Fibroblast of villous mesenchyme (primary cell): ENCODE measurements around the gene EIF3F. TPM values are rescaled to one million over a fixed set of nuclear protein-coding genes. Genes with fewer than 3 reads are reported as not detected.
A peak's percentile ranks its signal among the peaks of the same experiment; 100 is the strongest.

Experiments
- DNase-seq: peaks from one replicate; pipeline ENCODE4 v3.0.0-alpha.2; 2010; ENCODE audit warnings: low read depth
- H3K4me3 ChIP-seq: 2 replicates; pipeline ENCODE4 v1.5.1; 2011; ENCODE audit warnings: low read depth, mild to moderate bottlenecking, low read length
- CTCF ChIP-seq: IDR thresholded peaks from 2 replicates; pipeline ENCODE4 v1.5.1; 2012; ENCODE audit warnings: low read depth, mild to moderate bottlenecking, low read length; ENCODE audit not compliant: insufficient read depth
- total RNA-seq: library from RNA; depleted of rRNA; stranded (reverse); fragments of >200 nt; gene quantifications from 2 replicates; pipeline ENCODE4 v1.2.3, GENCODE V29; 2012

Gene EIF3F
- total RNA-seq, 1 donor = 182 TPM

GRCh38 chr11:7964873-7965272 is 22.3 kb upstream of the EIF3F start:
- no peak overlapping the region for H3K4me3 ChIP-seq
- no peak for TF ChIP-seq CTCF
- peak; percentile 20 for DNase-seq

GRCh38 chr11:7965386-7965785 is 21.8 kb upstream of the EIF3F start, which contains the start of gene NLRP10:
NLRP10 (minus strand) TSS chr11:7965447; CDS start chr11:7963495, 1,952 bp downstream.
- peak; percentile 8 for DNase-seq
- no peak within 1 kb of the TSS for H3K4me3 ChIP-seq
- no peak for TF ChIP-seq CTCF

- no peak for TF ChIP-seq CTCF
- H3K4me3 ChIP-seq = no peak overlapping the region
- DNase-seq = no peak
Observed at GRCh38 chr11:7967097-7967496, 20.0 kb upstream of the EIF3F start.

- DNase-seq = peak; percentile 20
- no peak overlapping the region for H3K4me3 ChIP-seq
- TF ChIP-seq CTCF = no peak
Observed at GRCh38 chr11:7967826-7968225, 19.3 kb upstream of the EIF3F start.

GRCh38 chr11:7968686-7969085 is 18.5 kb upstream of the EIF3F start:
- no peak for DNase-seq
- H3K4me3 ChIP-seq = no peak overlapping the region
- no peak for TF ChIP-seq CTCF

GRCh38 chr11:7969756-7970646 is 17.1 kb upstream of the EIF3F start:
- no peak for DNase-seq
- H3K4me3 ChIP-seq = no peak overlapping the region
- TF ChIP-seq CTCF = no peak
